H9 (cell line): ENCODE results near the gene CD3G. TPM values are rescaled to one million over a fixed set of nuclear protein-coding genes. Genes with fewer than 3 reads are reported as not detected.

Experiments used
- DNase-seq: peaks from one replicate; pipeline ENCODE4 v3.0.0-alpha.2; 2017
- H2AFZ ChIP-seq: one replicate; pipeline ENCODE4 v1.6.1; 2013; ENCODE audit warnings: mild to moderate bottlenecking, low read length, control low read depth, moderate library complexity
- H2AK5ac ChIP-seq: 2 replicates; pipeline ENCODE4 v1.6.1; 2013; ENCODE audit warnings: low read length, control low read depth, mixed read lengths; ENCODE audit not compliant: insufficient read length
- H2BK120ac ChIP-seq: one replicate; pipeline ENCODE4 v1.6.1; 2013; ENCODE audit warnings: low read depth, mild to moderate bottlenecking, low read length, control low read depth, inconsistent platforms; ENCODE audit not compliant: poor library complexity, severe bottlenecking
- H2BK12ac ChIP-seq: 2 replicates; pipeline ENCODE4 v1.6.1; 2013; ENCODE audit warnings: low read length, control low read depth, mixed read lengths, low read depth; ENCODE audit not compliant: insufficient read length
- H2BK15ac ChIP-seq: 2 replicates; pipeline ENCODE4 v1.6.1; 2013; ENCODE audit warnings: low read depth, low read length, control low read depth
- H2BK20ac ChIP-seq: one replicate; pipeline ENCODE4 v1.6.1; 2013; ENCODE audit warnings: low read depth, mild to moderate bottlenecking, low read length, control low read depth, inconsistent platforms; ENCODE audit not compliant: poor library complexity, severe bottlenecking
- H2BK5ac ChIP-seq: 2 replicates; pipeline ENCODE4 v1.6.1; 2013; ENCODE audit warnings: low read length, control low read depth, mixed read lengths; ENCODE audit not compliant: insufficient read length
- H3K14ac ChIP-seq: 2 replicates; pipeline ENCODE4 v1.6.1; 2013; ENCODE audit warnings: low read length, control low read depth; ENCODE audit not compliant: insufficient read depth
- H3K18ac ChIP-seq: 2 replicates; pipeline ENCODE4 v1.6.1; 2013; ENCODE audit warnings: low read depth, mild to moderate bottlenecking, mixed read lengths, low read length, control low read depth; ENCODE audit not compliant: insufficient read length
- H3K23ac ChIP-seq: 2 replicates; pipeline ENCODE4 v1.6.1; 2013; ENCODE audit warnings: low read length, control low read depth, mixed read lengths, low read depth; ENCODE audit not compliant: insufficient read length
- H3K23me2 ChIP-seq: 2 replicates; pipeline ENCODE4 v1.6.1; 2013; ENCODE audit warnings: low read depth, mild to moderate bottlenecking, mixed read lengths, low read length, control low read depth; ENCODE audit not compliant: insufficient read length, poor library complexity, severe bottlenecking
- H3K27ac ChIP-seq: 2 replicates; pipeline ENCODE4 v1.5.1; 2013; ENCODE audit warnings: low read length, control low read depth, mixed read lengths, low read depth; ENCODE audit not compliant: insufficient read length
- H3K27me3 ChIP-seq: 2 replicates; pipeline ENCODE4 v1.6.1; 2013; ENCODE audit warnings: low read length, control low read depth, inconsistent platforms; ENCODE audit not compliant: insufficient read depth
- H3K4ac ChIP-seq: 2 replicates; pipeline ENCODE4 v1.6.1; 2013; ENCODE audit warnings: low read depth, mild to moderate bottlenecking, control low read depth, inconsistent platforms, low read length, moderate library complexity
- H3K4me1 ChIP-seq: 2 replicates; pipeline ENCODE4 v1.6.1; 2013; ENCODE audit warnings: low read length, control low read depth, inconsistent platforms; ENCODE audit not compliant: insufficient read depth
- H3K4me2 ChIP-seq: 2 replicates; pipeline ENCODE4 v1.6.1; 2013; ENCODE audit warnings: low read length, control low read depth, mixed read lengths; ENCODE audit not compliant: insufficient read length, insufficient read depth
- H3K56ac ChIP-seq: 2 replicates; pipeline ENCODE4 v1.6.1; 2013; ENCODE audit warnings: low read depth, mild to moderate bottlenecking, mixed read lengths, low read length, control low read depth; ENCODE audit not compliant: insufficient read length
- H3K79me1 ChIP-seq: 2 replicates; pipeline ENCODE4 v1.6.1; 2013; ENCODE audit warnings: low read depth, mild to moderate bottlenecking, moderate library complexity, low read length, control low read depth, inconsistent platforms; ENCODE audit not compliant: insufficient read depth, poor library complexity, severe bottlenecking
- H3K79me2 ChIP-seq: 2 replicates; pipeline ENCODE4 v1.6.1; 2013; ENCODE audit warnings: low read length, control low read depth, inconsistent platforms; ENCODE audit not compliant: insufficient read depth
- H3K9ac ChIP-seq: 2 replicates; pipeline ENCODE4 v1.6.1; 2013; ENCODE audit warnings: low read length, control low read depth, mixed read lengths; ENCODE audit not compliant: insufficient read length; ENCODE audit errors: extremely low read depth
- H3K9me3 ChIP-seq: one replicate; pipeline ENCODE4 v1.6.1; 2013; ENCODE audit warnings: low read depth, low read length, inconsistent platforms; ENCODE audit not compliant: control insufficient read depth
- H3T11ph ChIP-seq: one replicate; pipeline ENCODE4 v1.6.1; 2013; ENCODE audit warnings: mild to moderate bottlenecking, low read length, control low read depth, inconsistent platforms
- H4K20me1 ChIP-seq: one replicate; pipeline ENCODE4 v1.6.1; 2013; ENCODE audit not compliant: control insufficient read depth, insufficient read length, insufficient read depth
- H4K5ac ChIP-seq: 2 replicates; pipeline ENCODE4 v1.6.1; 2013; ENCODE audit warnings: low read depth, mild to moderate bottlenecking, mixed read lengths, low read length, control low read depth; ENCODE audit not compliant: insufficient read length
- H4K8ac ChIP-seq: replicated peaks from 2 replicates; pipeline ENCODE4 v1.6.1; 2013; ENCODE audit warnings: low read length, control low read depth, mixed read lengths, low read depth; ENCODE audit not compliant: insufficient read length
- H4K91ac ChIP-seq: 2 replicates; pipeline ENCODE4 v1.6.1; 2013; ENCODE audit warnings: low read depth, mild to moderate bottlenecking, moderate library complexity, mixed read lengths, low read length, control low read depth; ENCODE audit not compliant: insufficient read length
- H3K27ac Mint-ChIP-seq, 3 experiments: 2 replicates in 2 of 3; 3 replicates in 1 of 3; pipeline ENCODE4 v1.8.0; 2020 to 2021; ENCODE audit warnings: mixed read lengths in 3 of 3, mild to moderate bottlenecking in 1 of 3, moderate library complexity in 1 of 3
- H3K27me3 Mint-ChIP-seq: 2 replicates; pipeline ENCODE4 v1.8.0; 2021; ENCODE audit warnings: low read depth, mild to moderate bottlenecking, moderate library complexity, mixed read lengths
- H3K36me3 Mint-ChIP-seq, 3 experiments: 2 replicates in 2 of 3; 3 replicates in 1 of 3; pipeline ENCODE4 v1.8.0; 2020 to 2021; ENCODE audit warnings: low read depth in 3 of 3, mixed read lengths in 3 of 3; ENCODE audit not compliant: insufficient read depth in 1 of 3
- H3K4me1 Mint-ChIP-seq, 2 experiments: 2 replicates each; pipeline ENCODE4 v1.8.0; 2020; ENCODE audit warnings: mixed read lengths in 2 of 2
- H3K4me3 Mint-ChIP-seq, 2 experiments: 2 replicates in 1 of 2; 3 replicates in 1 of 2; pipeline ENCODE4 v1.8.0; 2020 to 2021; ENCODE audit warnings: mild to moderate bottlenecking in 2 of 2, mixed read lengths in 2 of 2, moderate library complexity in 1 of 2
- H3K9me3 Mint-ChIP-seq, 2 experiments: 2 replicates in 1 of 2; 3 replicates in 1 of 2; pipeline ENCODE4 v1.8.0; 2020; ENCODE audit warnings: mild to moderate bottlenecking in 2 of 2, mixed read lengths in 2 of 2, moderate library complexity in 1 of 2
- WGBS: extraction: QIAGEN DNeasy Blood & Tissue Kit; methylation state at CpG from one replicate; pipeline ENCODE4 v1.1.7; 2013; ENCODE audit warnings: missing lambda C conversion rate, low lambda C conversion rate, mixed read lengths; ENCODE audit not compliant: insufficient read length; ENCODE audit errors: extremely low coverage; 5-methylcytosine and 5-hydroxymethylcytosine counted together
- total RNA-seq: library from RNA; stranded (reverse); gene quantifications from 2 replicates; pipeline ENCODE4 v1.2.1, GENCODE V29; 2021
- TF ChIP-seq, protein P1 (sequence below): fragments of 200-600 bp; sonication (generic); conservative IDR thresholded peaks from 3 replicates; pipeline ENCODE4 v1.8.0; 2021; ENCODE audit warnings: antibody characterized with exemption, mild to moderate bottlenecking

The CD3G gene
- total RNA-seq, 1 experiment from 2014 or later: not detected

DNA sequence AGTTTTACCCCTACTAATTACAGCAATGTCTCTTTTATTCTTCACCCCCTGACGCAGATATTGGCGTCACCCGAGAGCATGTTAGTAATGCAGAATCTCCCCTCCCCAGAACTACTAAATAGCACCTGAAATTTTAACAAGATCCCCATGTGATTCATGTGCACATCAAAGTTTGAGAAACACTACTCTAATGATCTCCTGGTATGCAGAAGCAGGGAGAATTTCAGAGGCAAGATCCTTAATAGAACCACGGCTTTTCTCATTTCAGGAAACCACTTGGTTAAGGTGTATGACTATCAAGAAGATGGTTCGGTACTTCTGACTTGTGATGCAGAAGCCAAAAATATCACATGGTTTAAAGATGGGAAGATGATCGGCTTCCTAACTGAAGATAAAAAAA, 5.3 kb downstream of the CD3G start:
- Histone ChIP-seq H2BK120ac (no peak overlapping the region), H3K23ac (no peak overlapping the region), H3K79me1 (no peaks in the 10 kb centered on the region), H3K27ac (no peak overlapping the region), H3K79me2 (no peaks in the 10 kb centered on the region), H2BK12ac (no peak overlapping the region), H2AFZ (no peak overlapping the region), H3K4me2 (no peak overlapping the region), H3K4ac (no peak overlapping the region), H3K9me3 (no peaks in the 10 kb centered on the region), H4K91ac (no peak overlapping the region), H4K5ac (no peak overlapping the region), H2BK15ac (no peak overlapping the region), H3K18ac (no peak overlapping the region), H4K20me1 (no peaks in the 10 kb centered on the region), H3K27me3 (no peaks in the 10 kb centered on the region), H3K9ac (no peak overlapping the region), H3K14ac (no peak overlapping the region), H2BK5ac (no peak overlapping the region), H3K4me1 (no peaks in the 10 kb centered on the region), H4K8ac (no peak overlapping the region), H2BK20ac (no peak overlapping the region), H3K56ac (no peak overlapping the region), H3K23me2 (no peaks in the 10 kb centered on the region), H3T11ph (no peak overlapping the region), H2AK5ac (no peak overlapping the region)
- H3K9me3 Mint-ChIP-seq: no peaks in the 10 kb centered on the region
- TF ChIP-seq, protein P1, sequence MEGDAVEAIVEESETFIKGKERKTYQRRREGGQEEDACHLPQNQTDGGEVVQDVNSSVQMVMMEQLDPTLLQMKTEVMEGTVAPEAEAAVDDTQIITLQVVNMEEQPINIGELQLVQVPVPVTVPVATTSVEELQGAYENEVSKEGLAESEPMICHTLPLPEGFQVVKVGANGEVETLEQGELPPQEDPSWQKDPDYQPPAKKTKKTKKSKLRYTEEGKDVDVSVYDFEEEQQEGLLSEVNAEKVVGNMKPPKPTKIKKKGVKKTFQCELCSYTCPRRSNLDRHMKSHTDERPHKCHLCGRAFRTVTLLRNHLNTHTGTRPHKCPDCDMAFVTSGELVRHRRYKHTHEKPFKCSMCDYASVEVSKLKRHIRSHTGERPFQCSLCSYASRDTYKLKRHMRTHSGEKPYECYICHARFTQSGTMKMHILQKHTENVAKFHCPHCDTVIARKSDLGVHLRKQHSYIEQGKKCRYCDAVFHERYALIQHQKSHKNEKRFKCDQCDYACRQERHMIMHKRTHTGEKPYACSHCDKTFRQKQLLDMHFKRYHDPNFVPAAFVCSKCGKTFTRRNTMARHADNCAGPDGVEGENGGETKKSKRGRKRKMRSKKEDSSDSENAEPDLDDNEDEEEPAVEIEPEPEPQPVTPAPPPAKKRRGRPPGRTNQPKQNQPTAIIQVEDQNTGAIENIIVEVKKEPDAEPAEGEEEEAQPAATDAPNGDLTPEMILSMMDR: no peak
- peaks cover 71% of the 10 kb centered on the region for H3K27me3 Mint-ChIP-seq
- H3K36me3 Mint-ChIP-seq: no peaks in the 10 kb centered on the region
- no peak overlapping the region for H3K4me3 Mint-ChIP-seq
- DNase-seq: no peak
- WGBS: no CpG with 5 or more reads among the region's 6 CpGs
- H3K4me1 Mint-ChIP-seq: peaks cover 7% of the 10 kb centered on the region in 2 experiments
- H3K27ac Mint-ChIP-seq: no peak overlapping the region
